HEK293 (cell line): ENCODE results near the gene INSRR.

Experiments used
- CTCF ChIP-seq: fragments of 450-650 bp; formaldehyde crosslinking; IDR thresholded peaks from 2 replicates; pipeline ENCODE4 v1.5.1; 2016; ENCODE audit warnings: missing biosample characterization, missing genetic modification characterization
- HOXA7 ChIP-seq: sonication (generic); formaldehyde crosslinking; IDR thresholded peaks from 2 replicates; pipeline ENCODE4 v1.8.1; 2022; ENCODE audit warnings: missing genetic modification reagents, borderline replicate concordance
- ZBTB7A ChIP-seq: fragments of 450-650 bp; formaldehyde crosslinking; IDR thresholded peaks from 2 replicates; pipeline ENCODE4 v1.5.1; 2016; ENCODE audit warnings: low read depth, missing biosample characterization, missing genetic modification characterization
- ZNF146 ChIP-seq: fragments of 450-650 bp; formaldehyde crosslinking; IDR thresholded peaks from 2 replicates; pipeline ENCODE4 v1.5.1; 2016; ENCODE audit warnings: missing biosample characterization, missing genetic modification characterization
- ZNF18 ChIP-seq: fragments of 450-650 bp; formaldehyde crosslinking; IDR thresholded peaks from 2 replicates; pipeline ENCODE4 v1.5.1; 2016; ENCODE audit warnings: missing biosample characterization, missing genetic modification characterization
- ZNF768 ChIP-seq: fragments of 450-650 bp; formaldehyde crosslinking; IDR thresholded peaks from 2 replicates; pipeline ENCODE4 v1.5.1; 2018; ENCODE audit warnings: missing biosample characterization, mild to moderate bottlenecking, missing genetic modification characterization
- ZNF785 ChIP-seq: fragments of 450-650 bp; formaldehyde crosslinking; IDR thresholded peaks from 2 replicates; pipeline ENCODE4 v1.5.1; 2016; ENCODE audit warnings: missing biosample characterization, missing genetic modification characterization

- TF ChIP-seq ZNF146 (tag by site-specific recombination) (no peak), ZNF785 (no peak), CTCF (no peak), ZNF768 (tag by site-specific recombination) (no peak), ZBTB7A (tag by site-specific recombination) (no peak), HOXA7 (CRISPR knock-in tag) (no peak), ZNF18 (tag by site-specific recombination) (no peak)
These were observed 28.8 kb upstream of the INSRR start for GRCh38 chr1:156887734-156888133.
